ENCODE measurements around the gene PMVK.

- TF ChIP-seq EZH2 (IDR thresholded peaks at IDR 0.05) = no peak
- no peak for TF ChIP-seq POLR2AphosphoS5 (IDR thresholded peaks at IDR 0.05; ENCODE audit: borderline replicate concordance, low read depth, low read length)
Observed at GRCh38 chr1:154910851-154911250, 25.7 kb downstream of the PMVK start.
